HCT116 (cell line): Measurements from ENCODE around the gene ZBTB33. TPM values are rescaled to one million over a fixed set of nuclear protein-coding genes. Genes with fewer than 3 reads are reported as not detected.

Source experiments
- ZBTB33 ChIP-seq: IDR thresholded peaks from 2 replicates; pipeline ENCODE4 v1.6.1; 2011; ENCODE audit warnings: mild to moderate bottlenecking, low read length, moderate library complexity; ENCODE audit not compliant: insufficient replicate concordance; ENCODE audit errors: extremely low read depth
- total RNA-seq: library from RNA; stranded (reverse); gene quantifications from one replicate; pipeline ENCODE4 v1.2.1, GENCODE V29; 2021; ENCODE audit not compliant: unreplicated experiment

Gene ZBTB33
- total RNA-seq, 1 experiment from 2014 or later: 12.3 TPM

- no peak for TF ChIP-seq ZBTB33
Observed at GRCh38 chrX:120306630-120307029, 56.0 kb downstream of the ZBTB33 start (continued).

Other genes with a start within 250 kb of the ZBTB33 start
- not detected for gene RHOXF2B, start 173.1 kb upstream of the ZBTB33 start, total RNA-seq
- gene RHOXF1, start 134.9 kb upstream of the ZBTB33 start, total RNA-seq: 0.52 TPM
- 0.12 TPM for gene RHOXF2, start 92.2 kb upstream of the ZBTB33 start, total RNA-seq
- gene TMEM255A, start 60.6 kb downstream of the ZBTB33 start, total RNA-seq: not detected
- gene ATP1B4, start 111.3 kb downstream of the ZBTB33 start, total RNA-seq: not detected
- 41.1 TPM for gene LAMP2, start 218.5 kb downstream of the ZBTB33 start, total RNA-seq